ENCODE data around the gene CEP57L1.

- TF ChIP-seq ZSCAN29 (IDR thresholded peaks at IDR 0.05) (no peak), SMAD1 (IDR thresholded peaks at IDR 0.05; ENCODE audit: low read depth, partially characterized antibody) (no peak), CTCF (IDR thresholded peaks at IDR 0.05 in 2 of 3, conservative IDR thresholded peaks at IDR 0.05 in 1 of 3; ENCODE audit: control insufficient read depth in 2 of 3, extremely low read depth in 1 of 3, insufficient read depth in 1 of 3, low read depth in 3 of 3, low read length in 3 of 3) (no peak)
Measured at GRCh38 chr6:109058620-109059019, 36.7 kb upstream of the CEP57L1 start.
